ENCODE data around the gene PFAS. TPM values are rescaled to one million over a fixed set of nuclear protein-coding genes. Genes with fewer than 3 reads are reported as not detected.
A peak's percentile ranks its signal among the peaks of the same experiment; 100 is the strongest.

Gene PFAS
- total RNA-seq, 1 donor, result 18.8 TPM

- no peaks in the 10 kb centered on the region for H3K9me3 ChIP-seq (ENCODE audit: low read depth, low read length)
- H3K27ac ChIP-seq (ENCODE audit: low read depth, low read length), result no peak overlapping the region
- no peaks in the 10 kb centered on the region for H3K36me3 ChIP-seq (ENCODE audit: insufficient read depth, low read length)
- H3K79me2 ChIP-seq (ENCODE audit: insufficient read depth, low read length), result no peaks in the 10 kb centered on the region
- no peak overlapping the region for H3K4me2 ChIP-seq (ENCODE audit: insufficient read depth, low read length)
- peaks cover 6% of the 10 kb centered on the region for H3K4me1 ChIP-seq (ENCODE audit: insufficient read depth, low read length)
- H3K4me3 ChIP-seq (ENCODE audit: insufficient read depth, low read length), result no peak overlapping the region
- TF ChIP-seq CTCF (IDR thresholded peaks at IDR 0.05; ENCODE audit: extremely low read depth, low read depth, low read length), result no peak
- no peak overlapping the region for H2AFZ ChIP-seq (ENCODE audit: low read length)
- H4K20me1 ChIP-seq (ENCODE audit: insufficient read depth, low read length), result no peaks in the 10 kb centered on the region
- no peaks in the 10 kb centered on the region for H3K27me3 ChIP-seq (ENCODE audit: insufficient read depth, low read length)
- peak; percentile 18 for DNase-seq (ENCODE audit: insufficient read length, low spot score, missing footprints)
These were observed 28.2 kb downstream of the PFAS start for GRCh38 chr17:8277317-8277716.

GRCh38 chr17:8282345-8282744 is 33.3 kb downstream of the PFAS start:
- Histone ChIP-seq H3K36me3 (ENCODE audit: insufficient read depth, low read length) (no peaks in the 10 kb centered on the region), H3K79me2 (ENCODE audit: insufficient read depth, low read length) (no peaks in the 10 kb centered on the region), H3K4me2 (ENCODE audit: insufficient read depth, low read length) (no peak overlapping the region), H3K27me3 (ENCODE audit: insufficient read depth, low read length) (no peaks in the 10 kb centered on the region), H3K9me3 (ENCODE audit: low read depth, low read length) (no peaks in the 10 kb centered on the region), H2AFZ (ENCODE audit: low read length) (no peak overlapping the region), H3K4me1 (ENCODE audit: insufficient read depth, low read length) (peaks cover 6% of the 10 kb centered on the region), H3K27ac (ENCODE audit: low read depth, low read length) (no peak overlapping the region), H4K20me1 (ENCODE audit: insufficient read depth, low read length) (no peaks in the 10 kb centered on the region), H3K4me3 (ENCODE audit: insufficient read depth, low read length) (no peak overlapping the region)
- DNase-seq (ENCODE audit: insufficient read length, low spot score, missing footprints), result no peak
- no peak for TF ChIP-seq CTCF (IDR thresholded peaks at IDR 0.05; ENCODE audit: extremely low read depth, low read depth, low read length)

GRCh38 chr17:8283356-8283755 is 34.3 kb downstream of the PFAS start:
- H3K4me3 ChIP-seq (ENCODE audit: insufficient read depth, low read length), result no peak overlapping the region
- no peaks in the 10 kb centered on the region for H3K9me3 ChIP-seq (ENCODE audit: low read depth, low read length)
- H3K27me3 ChIP-seq (ENCODE audit: insufficient read depth, low read length), result no peaks in the 10 kb centered on the region
- H3K4me1 ChIP-seq (ENCODE audit: insufficient read depth, low read length), result peaks cover 6% of the 10 kb centered on the region
- no peak overlapping the region for H3K27ac ChIP-seq (ENCODE audit: low read depth, low read length)
- H4K20me1 ChIP-seq (ENCODE audit: insufficient read depth, low read length), result no peaks in the 10 kb centered on the region
- H2AFZ ChIP-seq (ENCODE audit: low read length), result no peak overlapping the region
- no peak for DNase-seq (ENCODE audit: insufficient read length, low spot score, missing footprints)
- no peak overlapping the region for H3K4me2 ChIP-seq (ENCODE audit: insufficient read depth, low read length)
- TF ChIP-seq CTCF (IDR thresholded peaks at IDR 0.05; ENCODE audit: extremely low read depth, low read depth, low read length), result no peak
- no peaks in the 10 kb centered on the region for H3K36me3 ChIP-seq (ENCODE audit: insufficient read depth, low read length)
- no peaks in the 10 kb centered on the region for H3K79me2 ChIP-seq (ENCODE audit: insufficient read depth, low read length)

GRCh38 chr17:8284126-8284525 is 35.0 kb downstream of the PFAS start:
- DNase-seq (ENCODE audit: insufficient read length, low spot score, missing footprints), result no peak
- no peaks in the 10 kb centered on the region for H3K27me3 ChIP-seq (ENCODE audit: insufficient read depth, low read length)
- no peaks in the 10 kb centered on the region for H3K36me3 ChIP-seq (ENCODE audit: insufficient read depth, low read length)
- peaks cover 8% of the 10 kb centered on the region for H3K4me1 ChIP-seq (ENCODE audit: insufficient read depth, low read length)
- no peaks in the 10 kb centered on the region for H4K20me1 ChIP-seq (ENCODE audit: insufficient read depth, low read length)
- TF ChIP-seq CTCF (IDR thresholded peaks at IDR 0.05; ENCODE audit: extremely low read depth, low read depth, low read length), result no peak
- H3K4me3 ChIP-seq (ENCODE audit: insufficient read depth, low read length), result no peak overlapping the region
- no peak overlapping the region for H3K27ac ChIP-seq (ENCODE audit: low read depth, low read length)
- H3K9me3 ChIP-seq (ENCODE audit: low read depth, low read length), result no peaks in the 10 kb centered on the region
- no peak overlapping the region for H3K4me2 ChIP-seq (ENCODE audit: insufficient read depth, low read length)
- H2AFZ ChIP-seq (ENCODE audit: low read length), result no peak overlapping the region
- peaks cover 2% of the 10 kb centered on the region for H3K79me2 ChIP-seq (ENCODE audit: insufficient read depth, low read length)

All from osteoblast (primary cell).